Skeletal muscle satellite cell (primary cell): ENCODE results near the gene ZSWIM6.

Experiments used
- H3K27me3 ChIP-seq: 2 replicates; pipeline ENCODE4 v1.7.0; 2013; ENCODE audit warnings: low read length; ENCODE audit not compliant: control insufficient read depth, insufficient read depth
- H3K36me3 ChIP-seq: 2 replicates; pipeline ENCODE4 v1.7.0; 2013; ENCODE audit warnings: mild to moderate bottlenecking, control low read depth, low read length; ENCODE audit not compliant: insufficient read depth
- H3K4me1 ChIP-seq: 2 replicates; pipeline ENCODE4 v1.7.0; 2013; ENCODE audit warnings: low read length; ENCODE audit not compliant: control insufficient read depth, insufficient read depth
- H3K4me2 ChIP-seq: 2 replicates; pipeline ENCODE4 v1.7.0; 2013; ENCODE audit warnings: mild to moderate bottlenecking, low read length
- H3K4me3 ChIP-seq: 2 replicates; pipeline ENCODE4 v1.7.0; 2013; ENCODE audit warnings: low read length
- H3K9ac ChIP-seq: 2 replicates; pipeline ENCODE4 v1.7.0; 2013; ENCODE audit warnings: mild to moderate bottlenecking, low read depth, low read length, moderate library complexity
- H3K9me3 ChIP-seq: replicated peaks from 2 replicates; pipeline ENCODE4 v1.7.0; 2013; ENCODE audit warnings: mild to moderate bottlenecking, control low read depth, low read length

ZSWIM6 gene

DNA sequence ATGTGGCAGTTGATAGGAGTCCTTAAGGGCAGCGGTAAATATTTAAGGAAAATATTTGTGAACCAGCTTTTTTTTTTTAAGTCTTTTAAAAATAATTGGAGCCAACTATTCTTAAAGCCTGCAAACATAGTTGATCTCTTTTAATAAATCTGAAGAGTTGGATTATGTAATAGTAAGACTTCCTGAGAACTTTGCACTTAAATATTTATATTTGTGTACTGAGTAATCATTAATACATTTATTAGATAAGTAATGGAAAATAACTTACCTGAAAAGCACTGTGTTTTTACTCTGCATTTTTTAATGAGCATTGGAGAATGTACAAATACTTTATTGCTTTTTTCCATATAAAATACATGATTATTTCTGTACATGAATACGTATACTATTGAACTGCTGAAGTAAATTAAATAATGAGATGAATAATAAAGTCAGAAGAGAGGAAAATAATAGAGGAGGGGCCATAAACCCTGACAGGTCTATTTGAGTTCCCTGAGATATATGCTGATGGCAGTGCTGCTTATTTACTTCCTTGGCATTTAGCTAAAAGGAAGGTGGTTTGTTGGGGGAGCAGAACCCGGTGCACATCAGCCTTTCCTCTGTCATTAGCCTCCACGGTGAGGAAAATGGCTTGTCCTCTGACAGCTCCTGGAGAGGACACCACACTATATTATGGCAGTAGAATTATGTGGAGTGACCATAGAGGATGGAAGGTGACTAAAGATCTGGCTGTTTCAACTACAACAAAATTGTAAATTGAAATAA, 148.0 kb downstream of the ZSWIM6 start:
- no peak overlapping the region for H3K4me2 ChIP-seq
- no peaks in the 10 kb centered on the region for H3K27me3 ChIP-seq
- peaks cover 9% of the 10 kb centered on the region for H3K36me3 ChIP-seq
- no peak overlapping the region for H3K9ac ChIP-seq
- no peaks in the 10 kb centered on the region for H3K4me1 ChIP-seq
- H3K4me3 ChIP-seq, result no peak overlapping the region
- no peaks in the 10 kb centered on the region for H3K9me3 ChIP-seq

GRCh38 chr5:61482980-61483379, 150.9 kb downstream of the ZSWIM6 start:
- H3K36me3 ChIP-seq, result peaks cover 10% of the 10 kb centered on the region
- H3K4me2 ChIP-seq, result no peak overlapping the region
- no peak overlapping the region for H3K9ac ChIP-seq
- H3K4me3 ChIP-seq, result no peak overlapping the region
- H3K27me3 ChIP-seq, result no peaks in the 10 kb centered on the region
- no peaks in the 10 kb centered on the region for H3K4me1 ChIP-seq
- H3K9me3 ChIP-seq, result no peaks in the 10 kb centered on the region

DNA sequence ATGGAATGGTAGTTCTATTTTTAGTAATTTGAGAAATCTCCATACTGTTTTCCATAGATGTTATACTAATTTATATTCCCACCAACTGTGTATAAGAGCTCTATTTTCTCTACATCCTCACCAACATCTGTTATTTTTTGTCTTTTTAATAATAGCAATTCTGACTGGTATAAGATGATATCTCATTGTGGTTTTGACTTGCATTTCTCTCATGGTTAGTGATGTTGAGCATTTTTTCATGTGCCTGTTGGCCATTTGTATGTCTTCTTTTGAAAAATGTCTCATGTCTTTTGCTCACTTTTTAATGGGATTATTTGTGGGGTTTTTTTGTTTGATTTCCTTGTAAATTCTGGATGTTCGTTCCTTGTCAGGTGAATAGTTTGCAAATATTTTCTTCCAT, 154.4 kb downstream of the ZSWIM6 start:
- Histone ChIP-seq H3K36me3 (peaks cover 10% of the 10 kb centered on the region), H3K9me3 (no peaks in the 10 kb centered on the region), H3K4me1 (no peaks in the 10 kb centered on the region), H3K4me2 (no peak overlapping the region), H3K9ac (no peak overlapping the region), H3K27me3 (no peaks in the 10 kb centered on the region), H3K4me3 (no peak overlapping the region)

DNA sequence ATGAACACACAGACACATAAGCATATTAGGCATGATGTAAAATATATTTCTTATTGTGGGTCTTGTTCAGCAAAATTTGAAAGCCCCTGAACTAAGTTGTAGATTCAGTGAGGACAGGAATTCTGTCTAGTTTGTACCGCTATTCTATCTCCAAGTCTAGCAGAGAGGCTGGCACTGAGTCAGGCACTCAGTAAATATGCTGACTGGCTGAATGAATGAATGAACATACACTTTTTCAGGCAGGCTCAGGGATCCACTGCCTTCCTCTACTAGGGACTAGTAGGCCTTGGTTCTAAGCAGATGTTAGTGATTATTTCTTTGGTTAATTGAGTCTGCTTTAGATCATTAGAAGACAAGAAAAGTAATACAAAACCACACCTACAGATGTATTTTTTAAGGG, 157.5 kb downstream of the ZSWIM6 start:
- peaks cover 2% of the 10 kb centered on the region for H3K4me1 ChIP-seq
- no peaks in the 10 kb centered on the region for H3K9me3 ChIP-seq
- no peak overlapping the region for H3K4me3 ChIP-seq
- no peak overlapping the region for H3K9ac ChIP-seq
- no peaks in the 10 kb centered on the region for H3K27me3 ChIP-seq
- no peak overlapping the region for H3K4me2 ChIP-seq
- H3K36me3 ChIP-seq, result peaks cover 12% of the 10 kb centered on the region

GRCh38 chr5:61491861-61492260, 159.8 kb downstream of the ZSWIM6 start:
- Histone ChIP-seq H3K36me3 (peaks cover 9% of the 10 kb centered on the region), H3K4me1 (peaks cover 5% of the 10 kb centered on the region), H3K4me2 (no peak overlapping the region), H3K27me3 (no peaks in the 10 kb centered on the region), H3K9me3 (no peaks in the 10 kb centered on the region), H3K9ac (no peak overlapping the region), H3K4me3 (no peak overlapping the region)

DNA sequence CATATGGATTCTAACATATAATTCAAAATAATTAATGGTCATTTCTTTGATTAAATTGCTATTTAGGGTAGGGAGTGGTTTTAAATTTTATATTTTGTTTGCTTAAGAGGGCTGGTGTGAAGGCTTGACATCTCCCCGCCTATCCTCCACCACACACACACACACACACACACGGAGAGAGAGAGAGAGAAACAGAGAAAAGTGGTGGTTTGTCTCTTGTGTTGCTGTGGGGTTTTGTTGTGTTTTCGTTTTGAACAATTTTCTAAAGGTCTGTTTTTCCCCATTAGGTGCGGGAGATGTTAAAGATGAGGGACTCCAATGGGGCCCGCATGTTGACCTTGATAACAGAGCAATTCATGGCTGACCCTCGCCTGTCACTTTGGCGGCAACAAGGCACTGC, 161.9 kb downstream of the ZSWIM6 start:
- Histone ChIP-seq H3K4me3 (no peak overlapping the region), H3K4me2 (no peak overlapping the region), H3K9me3 (no peaks in the 10 kb centered on the region), H3K4me1 (peaks cover 9% of the 10 kb centered on the region), H3K36me3 (peaks cover 12% of the 10 kb centered on the region), H3K9ac (no peak overlapping the region), H3K27me3 (no peaks in the 10 kb centered on the region)

DNA sequence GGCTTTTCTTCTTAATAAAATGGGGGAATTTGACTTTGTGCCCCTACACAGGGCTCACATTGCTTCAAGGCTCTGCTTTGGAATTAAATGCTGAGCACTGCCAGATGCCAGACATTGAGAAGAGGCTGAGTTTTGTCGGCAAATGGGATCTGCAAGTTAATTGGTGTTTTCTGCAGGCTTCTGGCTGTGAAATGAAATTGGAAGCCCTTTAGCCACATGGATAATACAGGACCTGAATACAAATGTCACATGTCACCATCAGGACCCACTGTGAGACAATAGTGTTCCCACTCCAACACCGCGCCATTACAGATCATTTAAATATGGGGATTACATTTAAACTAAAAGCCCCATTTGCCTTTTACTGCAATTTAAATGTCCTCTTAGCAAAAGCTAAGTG, 164.4 kb downstream of the ZSWIM6 start:
- no peak overlapping the region for H3K4me3 ChIP-seq
- no peak overlapping the region for H3K9ac ChIP-seq
- no peaks in the 10 kb centered on the region for H3K9me3 ChIP-seq

DNA sequence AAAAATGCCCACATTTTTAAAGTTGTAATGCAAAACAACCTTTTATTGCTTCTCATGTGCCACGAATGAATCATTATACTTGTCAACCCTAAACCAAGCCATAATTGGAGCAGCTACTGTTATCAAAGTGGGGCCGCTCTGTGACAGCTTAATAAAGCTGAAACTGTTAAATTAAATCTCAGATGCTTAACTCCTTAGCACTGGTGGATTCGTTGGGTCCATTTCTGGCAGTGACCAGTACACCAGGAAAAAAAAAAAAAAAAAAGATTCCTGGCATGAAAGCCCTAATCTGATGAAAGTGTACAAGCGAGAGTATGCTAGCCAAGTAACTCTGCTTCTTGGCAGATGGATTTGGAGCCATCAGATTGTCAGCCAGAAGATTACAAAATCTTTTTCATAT, 164.8 kb downstream of the ZSWIM6 start:
- no peak overlapping the region for H3K4me3 ChIP-seq
- H3K9ac ChIP-seq, result no peak overlapping the region
- H3K27me3 ChIP-seq, result no peaks in the 10 kb centered on the region
- H3K36me3 ChIP-seq, result peaks cover 13% of the 10 kb centered on the region
- peaks cover 7% of the 10 kb centered on the region for H3K4me1 ChIP-seq
- no peaks in the 10 kb centered on the region for H3K9me3 ChIP-seq
- no peak overlapping the region for H3K4me2 ChIP-seq

More for the DNA sequence above, 164.4 kb downstream of the ZSWIM6 start:
- H3K4me2 ChIP-seq, result no peak overlapping the region
- H3K4me1 ChIP-seq, result peaks cover 9% of the 10 kb centered on the region
- no peaks in the 10 kb centered on the region for H3K27me3 ChIP-seq
- H3K36me3 ChIP-seq, result peaks cover 12% of the 10 kb centered on the region

GRCh38 chr5:61498121-61498520, 166.1 kb downstream of the ZSWIM6 start:
- Histone ChIP-seq H3K36me3 (peaks cover 17% of the 10 kb centered on the region), H3K4me1 (peaks cover 7% of the 10 kb centered on the region), H3K27me3 (no peaks in the 10 kb centered on the region), H3K4me2 (no peak overlapping the region), H3K4me3 (no peak overlapping the region), H3K9ac (no peak overlapping the region), H3K9me3 (no peaks in the 10 kb centered on the region)

GRCh38 chr5:61501971-61502370, 169.9 kb downstream of the ZSWIM6 start:
- H3K9me3 ChIP-seq, result no peaks in the 10 kb centered on the region
- H3K36me3 ChIP-seq, result peaks cover 12% of the 10 kb centered on the region
- H3K4me3 ChIP-seq, result no peak overlapping the region
- no peaks in the 10 kb centered on the region for H3K27me3 ChIP-seq
- peaks cover 3% of the 10 kb centered on the region for H3K4me1 ChIP-seq
- H3K9ac ChIP-seq, result no peak overlapping the region
- H3K4me2 ChIP-seq, result no peak overlapping the region

DNA sequence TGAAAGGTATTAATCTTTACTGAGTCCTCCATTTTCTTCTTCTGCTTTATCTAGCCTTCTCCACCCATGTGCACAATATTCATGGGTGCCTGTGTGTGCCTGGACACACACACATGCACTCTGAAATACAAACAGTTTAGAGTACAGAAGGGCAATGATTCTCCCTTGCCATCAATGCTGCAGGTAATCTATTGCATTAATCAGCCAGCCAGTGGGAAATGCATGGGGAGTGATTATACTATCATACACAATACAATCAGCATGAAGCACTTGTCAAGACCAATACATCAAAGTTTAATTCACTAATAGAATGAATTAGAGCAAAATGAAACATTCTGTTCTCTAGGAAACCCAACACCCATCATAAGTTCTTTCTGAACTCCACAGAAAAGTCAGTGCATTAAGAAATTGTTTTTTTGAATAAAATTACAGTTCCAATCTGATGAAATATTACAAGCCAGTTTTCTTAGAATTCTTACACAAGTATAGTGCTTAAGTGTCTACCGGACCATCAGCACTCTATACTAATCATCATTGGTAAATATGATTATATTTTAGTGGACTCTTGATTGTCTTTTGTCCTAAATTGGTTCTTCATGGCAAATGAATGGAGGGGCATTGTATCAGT, 172.2 kb downstream of the ZSWIM6 start:
- Histone ChIP-seq H3K4me2 (no peak overlapping the region), H3K4me3 (no peak overlapping the region), H3K9ac (no peak overlapping the region), H3K4me1 (no peaks in the 10 kb centered on the region), H3K36me3 (peaks cover 9% of the 10 kb centered on the region), H3K27me3 (no peaks in the 10 kb centered on the region), H3K9me3 (no peaks in the 10 kb centered on the region)

- Histone ChIP-seq H3K9me3 (no peaks in the 10 kb centered on the region), H3K4me3 (no peak overlapping the region), H3K27me3 (no peaks in the 10 kb centered on the region), H3K4me2 (no peak overlapping the region), H3K9ac (no peak overlapping the region), H3K4me1 (no peaks in the 10 kb centered on the region), H3K36me3 (peaks cover 17% of the 10 kb centered on the region)
These were observed 173.2 kb downstream of the ZSWIM6 start for GRCh38 chr5:61505281-61505680.
